Neutrophil (primary cell): ENCODE data around the gene UBE2Q1.

ENCODE experiments used
- H3K27ac ChIP-seq: fragments of 200-600 bp; sonication (generic); 2 replicates; pipeline ENCODE4 v1.5.1; 2016; ENCODE audit warnings: mild to moderate bottlenecking, moderate library complexity
- H3K27me3 ChIP-seq: fragments of 200-600 bp; sonication (generic); 2 replicates; pipeline ENCODE4 v1.6.0; 2016; ENCODE audit warnings: mild to moderate bottlenecking
- H3K36me3 ChIP-seq: fragments of 200-600 bp; sonication (generic); 2 replicates; pipeline ENCODE4 v1.5.1; 2017
- H3K4me1 ChIP-seq, 2 experiments: fragments of 200-600 bp in 1 of 2; sonication (generic) in 1 of 2; 1 replicate in 1 of 2; 2 replicates in 1 of 2; pipeline versions ENCODE4 v1.5.1 to v1.6.1; 2013 to 2016; ENCODE audit warnings: low read depth in 1 of 2, low read length in 1 of 2, mild to moderate bottlenecking in 1 of 2, moderate library complexity in 1 of 2; ENCODE audit not compliant: control insufficient read depth in 1 of 2, insufficient read depth in 1 of 2
- H3K4me3 ChIP-seq, 2 experiments: fragments of 200-600 bp in 1 of 2; sonication (generic) in 1 of 2; 1 replicate in 1 of 2; 2 replicates in 1 of 2; pipeline ENCODE4 v1.5.1; 2013 to 2016; ENCODE audit warnings: low read depth in 1 of 2, low read length in 1 of 2, mild to moderate bottlenecking in 1 of 2, moderate library complexity in 1 of 2
- H3K9me3 ChIP-seq: fragments of 200-600 bp; sonication (generic); 2 replicates; pipeline ENCODE4 v1.5.1; 2016
- TF ChIP-seq, protein P1 (sequence below): fragments of 200-600 bp; sonication (generic); IDR thresholded peaks from 2 replicates; pipeline ENCODE4 v1.5.1; 2016; ENCODE audit warnings: antibody characterized with exemption

UBE2Q1 gene

DNA sequence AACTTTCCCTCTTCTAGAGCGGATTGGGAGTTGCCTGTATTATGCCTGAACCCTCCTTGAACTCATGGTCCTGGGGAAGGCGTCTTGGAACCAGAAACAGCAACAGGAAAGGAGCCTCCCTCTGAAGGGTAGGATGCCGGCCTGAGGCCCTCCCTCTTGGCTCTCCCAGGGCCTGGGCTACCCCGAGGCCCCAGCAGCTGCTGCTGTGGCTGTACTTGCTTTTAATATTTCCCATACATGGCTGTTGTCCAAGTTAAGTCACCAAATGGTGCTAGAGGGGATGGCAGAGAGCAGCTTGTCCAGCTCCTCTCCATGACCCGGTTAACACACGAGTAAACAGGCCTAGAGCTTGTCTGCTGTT lies 19.6 kb upstream of the UBE2Q1 start:
- TF ChIP-seq, protein P1, sequence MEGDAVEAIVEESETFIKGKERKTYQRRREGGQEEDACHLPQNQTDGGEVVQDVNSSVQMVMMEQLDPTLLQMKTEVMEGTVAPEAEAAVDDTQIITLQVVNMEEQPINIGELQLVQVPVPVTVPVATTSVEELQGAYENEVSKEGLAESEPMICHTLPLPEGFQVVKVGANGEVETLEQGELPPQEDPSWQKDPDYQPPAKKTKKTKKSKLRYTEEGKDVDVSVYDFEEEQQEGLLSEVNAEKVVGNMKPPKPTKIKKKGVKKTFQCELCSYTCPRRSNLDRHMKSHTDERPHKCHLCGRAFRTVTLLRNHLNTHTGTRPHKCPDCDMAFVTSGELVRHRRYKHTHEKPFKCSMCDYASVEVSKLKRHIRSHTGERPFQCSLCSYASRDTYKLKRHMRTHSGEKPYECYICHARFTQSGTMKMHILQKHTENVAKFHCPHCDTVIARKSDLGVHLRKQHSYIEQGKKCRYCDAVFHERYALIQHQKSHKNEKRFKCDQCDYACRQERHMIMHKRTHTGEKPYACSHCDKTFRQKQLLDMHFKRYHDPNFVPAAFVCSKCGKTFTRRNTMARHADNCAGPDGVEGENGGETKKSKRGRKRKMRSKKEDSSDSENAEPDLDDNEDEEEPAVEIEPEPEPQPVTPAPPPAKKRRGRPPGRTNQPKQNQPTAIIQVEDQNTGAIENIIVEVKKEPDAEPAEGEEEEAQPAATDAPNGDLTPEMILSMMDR: no peak
- H3K9me3 ChIP-seq: no peaks in the 10 kb centered on the region
- H3K4me3 ChIP-seq: no peak overlapping the region
- H3K36me3 ChIP-seq: peaks cover 72% of the 10 kb centered on the region
- H3K27ac ChIP-seq: peak overlapping the region; percentile 9
- no peaks in the 10 kb centered on the region for H3K4me1 ChIP-seq
- H3K27me3 ChIP-seq: peaks cover 15% of the 10 kb centered on the region

GRCh38 chr1:154577346-154578057 lies 19.0 kb upstream of the UBE2Q1 start:
- Histone ChIP-seq H3K27ac (peak overlapping the region; percentile 49), H3K9me3 (no peaks in the 10 kb centered on the region), H3K4me1 (no peaks in the 10 kb centered on the region), H3K36me3 (peaks cover 66% of the 10 kb centered on the region), H3K4me3 (no peak overlapping the region), H3K27me3 (peaks cover 15% of the 10 kb centered on the region)
- TF ChIP-seq, protein P1: no peak

DNA sequence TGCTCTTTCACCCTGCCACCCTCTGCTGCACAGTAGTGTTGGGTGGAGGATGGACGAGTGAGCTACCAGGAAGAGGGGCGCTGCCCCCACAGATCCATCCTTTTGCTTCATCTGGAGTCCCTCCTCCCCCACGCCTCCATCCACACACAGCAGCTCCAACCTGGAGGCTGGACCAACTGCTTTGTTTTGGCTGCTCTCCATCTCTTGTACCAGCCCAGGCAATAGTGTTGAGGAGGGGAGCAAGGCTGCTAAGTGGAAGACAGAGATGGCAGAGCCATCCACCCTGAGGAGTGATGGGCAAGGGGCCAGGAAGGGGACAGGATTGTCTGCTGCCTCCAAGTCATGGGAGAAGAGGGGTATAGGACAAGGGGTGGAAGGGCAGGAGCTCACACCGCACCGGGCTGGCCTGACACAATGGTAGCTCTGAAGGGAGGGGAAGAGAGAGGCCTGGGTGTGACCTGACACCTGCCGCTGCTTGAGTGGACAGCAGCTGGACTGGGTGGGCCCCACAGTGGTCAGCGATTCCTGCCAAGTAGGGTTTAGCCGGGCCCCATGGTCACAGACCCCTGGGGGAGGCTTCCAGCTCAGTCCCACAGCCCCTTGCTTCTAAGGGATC lies 17.6 kb upstream of the UBE2Q1 start:
- no peak overlapping the region for H3K27ac ChIP-seq
- peaks cover 16% of the 10 kb centered on the region for H3K27me3 ChIP-seq
- TF ChIP-seq, protein P1: no peak
- no peaks in the 10 kb centered on the region for H3K9me3 ChIP-seq
- H3K36me3 ChIP-seq: peaks cover 52% of the 10 kb centered on the region
- no peak overlapping the region for H3K4me3 ChIP-seq
- H3K4me1 ChIP-seq: no peaks in the 10 kb centered on the region

GRCh38 chr1:154575147-154575927 lies 16.9 kb upstream of the UBE2Q1 start:
- Histone ChIP-seq H3K36me3 (peaks cover 45% of the 10 kb centered on the region), H3K27me3 (peaks cover 23% of the 10 kb centered on the region), H3K9me3 (no peaks in the 10 kb centered on the region), H3K27ac (no peak overlapping the region), H3K4me1 (no peaks in the 10 kb centered on the region), H3K4me3 (no peak overlapping the region)
- TF ChIP-seq, protein P1: no peak

DNA sequence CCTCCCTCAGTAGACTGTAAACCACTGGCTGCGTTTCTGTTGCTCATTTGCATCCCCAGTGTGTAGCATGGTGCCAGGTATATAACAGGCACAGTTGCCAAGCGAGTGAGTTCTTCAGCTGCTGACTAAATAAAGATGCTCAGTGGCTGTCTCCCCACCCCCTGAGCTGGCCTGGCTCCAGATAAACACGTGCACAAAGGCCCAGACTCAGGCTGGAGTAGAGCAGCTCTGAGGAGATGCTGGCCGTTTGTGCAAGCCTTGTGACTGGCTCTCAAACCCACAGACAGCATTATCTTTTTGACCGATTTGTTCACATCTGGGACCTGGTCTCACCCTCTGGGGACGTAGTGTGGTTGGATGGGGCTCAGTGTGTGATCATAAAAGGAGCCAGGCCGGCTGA lies 16.3 kb upstream of the UBE2Q1 start:
- TF ChIP-seq, protein P1: no peak
- Histone ChIP-seq H3K27me3 (peaks cover 29% of the 10 kb centered on the region), H3K9me3 (no peaks in the 10 kb centered on the region), H3K4me3 (no peak overlapping the region), H3K4me1 (no peaks in the 10 kb centered on the region), H3K36me3 (peaks cover 38% of the 10 kb centered on the region), H3K27ac (no peak overlapping the region)
